GM21619 (cell line): ENCODE results near the gene PTPN1.
"Not testable (repeated sequence)": the region's sequence is repeated elsewhere in the genome, so short reads cannot be mapped to it uniquely, and the experiment has no call there.

ENCODE experiments used
- ATAC-seq: cut with Tn5 transposase; IDR thresholded peaks from one replicate; pipeline ENCODE4 v1.9.1; 2021; ENCODE audit not compliant: unreplicated experiment

The PTPN1 gene

GRCh38 chr20:50527068-50527605 lies 17.0 kb downstream of the PTPN1 start:
- no peak for ATAC-seq

GRCh38 chr20:50528129-50528528 lies 17.9 kb downstream of the PTPN1 start:
- ATAC-seq = no peak

DNA sequence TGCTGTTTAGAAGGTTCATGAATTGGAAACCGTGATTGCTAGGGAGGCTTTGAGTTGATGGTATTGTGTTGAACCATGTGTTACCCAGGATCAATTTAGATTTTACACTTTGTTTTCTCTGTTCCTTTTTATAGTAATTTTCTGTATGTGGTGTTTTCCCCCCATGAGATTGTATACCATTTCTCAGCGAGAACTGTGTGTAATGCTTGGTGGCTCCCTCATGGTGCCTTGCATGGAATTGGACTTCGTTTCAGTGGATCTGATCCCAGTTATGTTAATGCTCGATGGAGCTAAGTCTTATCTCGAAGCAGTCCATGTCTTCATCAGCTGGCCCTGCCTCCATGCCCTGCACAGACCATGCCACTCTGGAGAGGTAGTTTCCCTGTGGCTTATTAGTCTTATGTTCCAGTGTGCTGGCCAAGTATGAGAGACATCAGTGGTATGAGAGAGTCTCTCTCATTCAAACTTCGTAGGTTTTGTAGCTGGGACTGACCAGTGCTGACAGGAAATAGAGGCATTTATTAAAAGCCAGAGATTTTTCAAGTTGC lies 18.7 kb downstream of the PTPN1 start:
- peak; percentile 47 for ATAC-seq

DNA sequence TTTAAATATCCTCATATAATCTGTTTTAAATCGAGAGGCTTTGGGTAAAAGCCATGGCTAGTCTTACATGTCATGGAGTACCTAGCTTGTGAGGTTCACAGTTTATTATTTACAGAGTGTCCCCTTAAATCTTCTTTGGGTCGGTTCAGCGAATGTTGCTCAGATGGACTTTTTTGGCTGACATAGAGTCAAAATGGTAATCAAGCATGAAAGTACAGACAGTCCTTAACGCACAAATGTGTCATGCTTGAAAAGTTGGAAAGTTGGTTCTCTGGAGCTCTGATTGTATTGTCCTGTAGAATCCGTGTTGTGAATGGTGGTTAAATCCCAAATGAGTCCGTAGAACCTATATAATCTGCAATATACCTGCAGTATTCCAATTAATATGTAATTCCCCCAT lies 22.0 kb downstream of the PTPN1 start:
- ATAC-seq = no peak

- ATAC-seq = no peak
These were observed 22.9 kb downstream of the PTPN1 start for GRCh38 chr20:50533061-50533460.

- no peak for ATAC-seq
These were observed 23.3 kb downstream of the PTPN1 start for GRCh38 chr20:50533464-50533863.

GRCh38 chr20:50534567-50534966 lies 24.4 kb downstream of the PTPN1 start:
- ATAC-seq = no peak

GRCh38 chr20:50535162-50535561 lies 25.0 kb downstream of the PTPN1 start:
- no peak for ATAC-seq

GRCh38 chr20:50536333-50536732 lies 26.1 kb downstream of the PTPN1 start:
- no peak for ATAC-seq

DNA sequence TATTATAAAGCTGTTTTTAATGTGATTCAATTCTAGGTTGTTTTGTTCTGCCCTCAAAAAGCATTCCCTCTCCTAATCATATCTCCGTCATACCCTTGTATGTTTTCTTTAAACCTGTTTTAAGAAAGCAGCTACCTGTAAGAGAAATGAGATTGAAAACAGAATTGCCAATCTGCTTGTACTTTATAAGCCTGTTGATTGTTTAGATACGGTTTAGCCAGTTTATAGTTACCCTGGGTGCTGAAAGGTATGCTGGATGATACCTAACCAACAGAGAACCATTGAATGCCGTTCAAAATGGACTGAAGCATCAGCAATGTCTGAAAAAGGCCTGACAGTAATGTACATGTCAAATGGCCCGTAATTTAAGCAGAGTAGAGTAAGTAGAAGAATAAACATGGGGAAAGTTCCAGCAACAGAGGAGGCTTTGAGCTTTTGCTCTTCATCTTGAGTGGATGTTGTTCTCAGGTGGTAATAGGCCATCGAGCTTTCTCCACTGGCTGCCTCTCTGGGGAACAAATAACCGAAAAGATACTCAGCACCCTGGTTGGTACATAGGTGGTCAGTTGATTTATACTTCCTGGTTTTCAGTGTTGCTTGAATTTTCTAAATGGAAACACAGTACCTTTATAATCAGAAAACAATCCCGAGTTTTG lies 27.5 kb downstream of the PTPN1 start:
- no peak for ATAC-seq

GRCh38 chr20:50538276-50538675 lies 28.1 kb downstream of the PTPN1 start:
- no peak for ATAC-seq

GRCh38 chr20:50539798-50540197 lies 29.6 kb downstream of the PTPN1 start:
- not testable (repeated sequence) for ATAC-seq

GRCh38 chr20:50540620-50541605 lies 30.7 kb downstream of the PTPN1 start:
- peak; percentile 19 for ATAC-seq

- ATAC-seq = peak; percentile 49
These were observed 31.4 kb downstream of the PTPN1 start for GRCh38 chr20:50541606-50542041.

DNA sequence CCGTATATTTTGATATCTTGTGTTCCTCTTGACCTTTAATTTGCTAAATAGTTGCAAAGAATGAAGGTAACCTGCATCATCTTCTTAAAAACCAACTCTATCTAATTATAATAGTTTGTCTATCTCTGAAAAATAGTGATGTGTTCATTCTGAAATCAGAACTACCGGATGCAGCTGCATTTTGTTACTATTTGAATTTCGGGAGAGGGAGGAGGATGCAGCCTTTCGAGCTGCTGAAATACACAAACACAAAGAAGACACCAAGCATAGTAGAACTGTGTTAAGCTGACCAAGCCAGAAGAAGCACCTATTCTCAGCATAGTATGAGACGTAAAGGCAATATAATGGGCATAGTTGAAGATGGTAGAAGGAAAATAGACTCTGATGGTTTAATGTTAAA lies 33.1 kb downstream of the PTPN1 start:
- ATAC-seq = no peak

DNA sequence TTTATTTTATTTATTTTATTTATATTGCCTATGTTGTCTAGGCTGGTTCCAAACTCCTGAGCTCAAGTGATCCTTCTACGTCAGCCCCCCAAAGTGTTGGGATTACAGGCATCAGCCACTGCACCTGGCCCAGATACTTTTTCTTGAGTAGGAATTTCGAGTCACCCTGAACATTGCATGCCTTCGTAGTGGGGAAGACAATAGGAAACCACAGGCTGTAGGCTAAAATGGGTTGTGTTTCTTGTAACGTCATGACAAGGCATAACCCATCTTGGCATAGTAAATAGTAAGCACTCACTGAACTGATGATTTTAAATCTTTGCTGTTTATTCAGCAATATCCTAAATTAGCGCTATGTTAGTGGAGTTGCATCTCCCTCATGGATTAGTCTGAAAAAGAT lies 34.9 kb downstream of the PTPN1 start:
- ATAC-seq = no peak

- ATAC-seq = no peak
These were observed 36.6 kb downstream of the PTPN1 start for GRCh38 chr20:50546729-50547314.

- no peak for ATAC-seq
These were observed 37.8 kb downstream of the PTPN1 start for GRCh38 chr20:50547964-50548363.

DNA sequence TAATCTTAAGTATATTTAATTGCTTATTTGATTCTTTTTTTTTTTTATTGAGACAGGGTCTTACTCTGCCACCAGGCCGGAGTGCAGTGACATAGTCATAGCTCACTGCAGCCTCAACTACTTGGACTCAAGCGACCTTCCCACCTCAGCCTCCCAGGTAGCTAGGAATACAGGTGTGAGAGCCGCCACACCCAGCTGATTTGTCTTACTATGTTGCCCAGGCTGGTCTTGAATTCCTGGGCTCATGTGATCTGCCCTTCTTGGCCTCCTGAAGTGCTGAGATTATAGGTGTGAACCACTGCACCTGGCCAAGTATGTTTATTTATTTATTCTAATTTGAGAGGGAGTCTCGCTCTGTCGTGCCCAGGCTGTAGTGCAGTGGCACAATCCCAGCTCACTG lies 38.2 kb downstream of the PTPN1 start:
- ATAC-seq = no peak

GRCh38 chr20:50550531-50550930 lies 40.3 kb downstream of the PTPN1 start:
- ATAC-seq = no peak

DNA sequence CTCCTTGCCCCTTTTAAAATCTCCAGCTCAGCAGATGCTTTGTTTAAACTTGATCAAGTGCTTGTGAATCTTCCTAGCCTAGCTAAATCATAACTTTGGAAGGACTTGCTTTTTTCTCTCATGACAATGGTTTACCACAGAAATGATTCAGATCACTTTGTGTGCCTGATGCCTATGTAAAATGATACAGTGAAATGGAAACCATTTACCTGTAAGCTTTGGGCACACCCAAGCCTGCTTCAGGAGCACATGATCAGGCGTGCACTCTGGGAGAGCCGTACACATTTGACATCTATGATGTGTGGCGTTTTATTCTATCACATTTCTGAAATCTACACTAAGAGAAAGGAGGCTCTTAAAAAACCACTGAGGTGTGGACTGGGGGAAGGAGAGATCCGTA lies 41.1 kb downstream of the PTPN1 start:
- no peak for ATAC-seq
